Thyroid gland (tissue), 4 donors: ENCODE data around the gene DOCK1.

Experiments used
- CTCF ChIP-seq, 6 experiments: fragments of 200-600 bp in 3 of 6; fragments of 450-650 bp in 3 of 6; sonication (generic) in 3 of 6; IDR thresholded peaks; one replicate each; pipeline ENCODE4 v1.5.1; 2016 to 2019; ENCODE audit warnings: antibody characterized with exemption in 6 of 6, mild to moderate bottlenecking in 2 of 6, inconsistent platforms in 1 of 6, moderate library complexity in 1 of 6
- POLR2A ChIP-seq, 2 donors: fragments of 450-650 bp; IDR thresholded peaks; one replicate each; pipeline ENCODE4 v1.6.1; 2017; ENCODE audit warnings: antibody characterized with exemption in 2 of 2, mild to moderate bottlenecking in 2 of 2, moderate library complexity in 1 of 2

GRCh38 chr10:126930131-126930882 is 25.1 kb downstream of the DOCK1 start:
- no peak for TF ChIP-seq CTCF (IDR thresholded peaks at IDR 0.05)
- TF ChIP-seq POLR2A (IDR thresholded peaks at IDR 0.05) = no peak
